K562 (cell line): ENCODE data around the gene SH3YL1. TPM values are rescaled to one million over a fixed set of nuclear protein-coding genes. Genes with fewer than 3 reads are reported as not detected.

Experiments
- ATAC-seq: fragments of 200-7000 bp; cut with Tn5 transposase; 3 replicates; pipeline ENCODE4 v1.9.1; 2020; ENCODE audit warnings: moderate library complexity
- BruUV-seq: library from RNA; stranded (reverse); fragments of 400-500 nt; replicated peaks from 2 replicates; lab custom pipeline; 2021; lab: Mats Ljungman, UMichigan
- CTCF ChIA-PET: fragments of 300-600 bp; formaldehyde crosslinking; extraction: SDS; loops from one replicate; lab custom pipeline; 2021; ENCODE audit warnings: low intra/inter-chr PET ratio; lab: Yijun Ruan, JAX
- POLR2A ChIA-PET: fragments of 300-600, 350-650 bp; sonication (Branson Sonifier 250); formaldehyde crosslinking; extraction: SDS; loops from one replicate; lab custom pipeline; 2021; ENCODE audit warnings: antibody characterized with exemption, inconsistent platforms; lab: Yijun Ruan, JAX
- DNase-seq, 4 experiments: peaks; one replicate each; pipeline versions ENCODE4 v3.0.0 to v3.0.0-alpha.2; 2011 to 2018; ENCODE audit warnings: low spot score in 3 of 4, mixed read lengths in 3 of 4; ENCODE audit errors: extremely low read depth in 1 of 4
- FAIRE-seq: peaks from 2 replicates; lab custom pipeline; 2011; peaks lifted over from hg19 to GRCh38; lab: Jason Lieb, UNC
- H2AFZ ChIP-seq: 2 replicates; pipeline ENCODE4 v1.6.0; 2011; ENCODE audit warnings: low read depth, low read length, control low read depth, inconsistent platforms
- H3K27ac ChIP-seq: fragments of 200-600 bp; 3 replicates; pipeline ENCODE4 v1.8.0; 2011; ENCODE audit warnings: low read depth, mild to moderate bottlenecking, control low read depth, inconsistent platforms, low read length, moderate library complexity, mixed read lengths; ENCODE audit errors: extremely low read depth
- H3K27me3 ChIP-seq, 2 experiments: fragments of 300-600 bp in 1 of 2; 2 replicates in 1 of 2; 3 replicates in 1 of 2; pipeline versions ENCODE4 v1.6.0 to v1.8.0; 2011; ENCODE audit warnings: inconsistent platforms in 2 of 2, low read length in 2 of 2, mild to moderate bottlenecking in 1 of 2, mixed read lengths in 1 of 2, moderate library complexity in 1 of 2; ENCODE audit not compliant: control insufficient read depth in 2 of 2, insufficient read depth in 2 of 2
- H3K36me3 ChIP-seq: fragments of 300-600 bp; 3 replicates; pipeline ENCODE4 v1.8.0; 2011; ENCODE audit warnings: mild to moderate bottlenecking, low read length, inconsistent platforms; ENCODE audit not compliant: control insufficient read depth, insufficient read depth
- H3K4me1 ChIP-seq, 2 experiments: fragments of 200-600 bp in 1 of 2; replicated peaks in 1 of 2; 2 replicates in 1 of 2; 3 replicates in 1 of 2; pipeline versions ENCODE4 v1.5.1 to v1.8.0; 2011; ENCODE audit warnings: inconsistent platforms in 2 of 2, low read length in 2 of 2, mild to moderate bottlenecking in 1 of 2, mixed read lengths in 1 of 2, moderate library complexity in 1 of 2; ENCODE audit not compliant: control insufficient read depth in 2 of 2, insufficient read depth in 2 of 2
- H3K4me2 ChIP-seq: 2 replicates; pipeline ENCODE4 v1.6.1; 2011; ENCODE audit warnings: low read length, control low read depth, inconsistent platforms, mixed read lengths; ENCODE audit not compliant: insufficient read depth
- H3K4me3 ChIP-seq: fragments of 200-600 bp; sonication (generic), shearing (Covaris generic); 2 replicates; pipeline ENCODE4 v1.5.1; 2016; ENCODE audit warnings: control low read depth, inconsistent platforms
- H3K79me2 ChIP-seq: fragments of 200-600 bp; 3 replicates; pipeline ENCODE4 v1.8.0; 2011; ENCODE audit warnings: low read length, inconsistent platforms; ENCODE audit not compliant: control insufficient read depth, insufficient read depth
- H3K9ac ChIP-seq, 2 experiments: 2 replicates each; pipeline versions ENCODE4 v1.6.0 to v1.6.1; 2011; ENCODE audit warnings: low read depth in 2 of 2, low read length in 2 of 2, control low read depth in 1 of 2, inconsistent platforms in 1 of 2, mild to moderate bottlenecking in 1 of 2, mixed read lengths in 1 of 2; ENCODE audit not compliant: insufficient read depth in 1 of 2
- H3K9me1 ChIP-seq: one replicate; pipeline ENCODE4 v1.6.0; 2011; ENCODE audit warnings: inconsistent platforms, mild to moderate bottlenecking, low read length, moderate library complexity; ENCODE audit not compliant: control insufficient read depth, insufficient read depth
- H3K9me3 ChIP-seq: replicated peaks from 2 replicates; pipeline ENCODE4 v1.5.1; 2011; ENCODE audit warnings: low read depth, low read length, inconsistent platforms; ENCODE audit not compliant: control insufficient read depth, insufficient read depth
- H4K20me1 ChIP-seq: replicated peaks from 2 replicates; pipeline ENCODE4 v1.6.1; 2011; ENCODE audit warnings: low read length, inconsistent platforms, mixed read lengths; ENCODE audit not compliant: control insufficient read depth, insufficient read depth
- ATF2 ChIP-seq: sonication (generic); formaldehyde crosslinking; IDR thresholded peaks from 2 replicates; pipeline ENCODE4 v1.8.1; 2022; ENCODE audit warnings: missing genetic modification reagents
- MAZ ChIP-seq, 2 experiments: fragments of 450-650 bp in 1 of 2; sonication (generic) in 1 of 2; formaldehyde crosslinking; IDR thresholded peaks in 1 of 2; conservative IDR thresholded peaks in 1 of 2; 2 replicates each; pipeline versions ENCODE4 v1.4.0 to v1.5.0; 2020; ENCODE audit warnings: mild to moderate bottlenecking in 1 of 2, missing genetic modification reagents in 1 of 2
- NELFE ChIP-seq: IDR thresholded peaks from 2 replicates; pipeline ENCODE4 v1.6.1; 2011; ENCODE audit warnings: mild to moderate bottlenecking; ENCODE audit not compliant: insufficient read depth, insufficient read length
- NFIX ChIP-seq: fragments of 250-450 bp; sonication (Bioruptor Pico); IDR thresholded peaks from 2 replicates; pipeline ENCODE4 v1.4.0; 2020; ENCODE audit warnings: low read depth, mild to moderate bottlenecking, moderate library complexity
- WGBS: fragments of 100-300 bp; shearing (Covaris generic); methylation state at CpG from one replicate; pipeline ENCODE4 v1.1.6; 2016; ENCODE audit warnings: low coverage, mixed read lengths; ENCODE audit not compliant: insufficient coverage; ENCODE audit errors: missing lambda C conversion rate; 5-methylcytosine and 5-hydroxymethylcytosine counted together
- in situ Hi-C: fragments of 300-500 bp; cut with MboI; formaldehyde crosslinking; loops from 4 replicates; pipeline ENCODE4 v1.15.0; 2018; ENCODE audit warnings: inconsistent platforms, mixed read lengths
- intact Hi-C: fragments of 100-400 bp; cut with micrococcal nuclease; formaldehyde crosslinking; loops from 2 replicates; pipeline ENCODE4 v1.14.2; 2022
- polyA plus RNA-seq, 8 experiments: library from polyadenylated mRNA; depleted of rRNA in 4 of 8; stranded (reverse) in 5 of 8; unstranded in 3 of 8; fragments of >200 nt; fragmentation: Nextera tagmentation in 2 of 8; fragmentation: Illumina TruSeq in 1 of 8; extraction: Ambion mirVana in 2 of 8; extraction: Trizol in 1 of 8; gene quantifications; 2 replicates each; pipeline versions ENCODE4 v1.2.1 to v1.2.3, GENCODE V29; 2011 to 2014; ENCODE audit warnings: inconsistent platforms in 1 of 8, missing spikeins in 1 of 8
- total RNA-seq, 7 experiments: library from RNA; depleted of rRNA in 6 of 7; stranded (reverse); fragments of >200 nt in 6 of 7; fragmentation: Illumina TruSeq in 2 of 7; extraction: Trizol in 2 of 7; gene quantifications; 2 replicates each; pipeline versions ENCODE4 v1.2.1 to v1.2.3, GENCODE V29; 2011 to 2021; ENCODE audit warnings: low replicate concordance in 1 of 7
- TF ChIP-seq, protein P1 (sequence below): sonication (generic); formaldehyde crosslinking; IDR thresholded peaks from 2 replicates; pipeline ENCODE4 v1.8.0; 2023; ENCODE audit warnings: mild to moderate bottlenecking, missing genetic modification reagents
- TF ChIP-seq, protein P2 (sequence below): sonication (generic); formaldehyde crosslinking; IDR thresholded peaks from 2 replicates; pipeline ENCODE4 v1.8.0; 2022; ENCODE audit warnings: missing genetic modification reagents, mild to moderate bottlenecking, moderate library complexity, borderline replicate concordance

Gene SH3YL1
- total and polyA plus RNA-seq, 9 of the 15 experiments (the other 6 are each of a cell fraction or from before 2014, with no cell fraction given), result 3.9 to 7.8 (median 5.3) TPM

DNA sequence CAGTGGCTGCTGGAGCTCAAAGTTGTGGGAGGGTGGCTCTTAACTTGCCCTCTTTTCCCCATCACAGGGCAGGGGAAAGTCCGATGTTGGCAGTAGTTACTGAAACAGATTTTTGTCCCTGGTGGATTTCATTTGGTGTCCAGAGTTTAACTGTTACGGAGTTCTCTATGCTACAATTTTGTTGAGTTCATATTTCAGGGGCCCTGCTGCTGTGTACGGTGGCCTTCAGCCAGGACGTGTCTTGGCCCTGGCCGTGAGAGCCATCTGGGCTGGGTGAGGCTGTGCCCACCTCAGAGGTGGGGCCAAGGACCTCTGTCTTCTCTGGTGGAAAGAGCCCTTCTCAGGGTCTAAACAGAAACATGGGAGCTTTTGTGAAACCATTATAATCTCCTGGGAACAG lies 67.4 kb downstream of the SH3YL1 start:
- FAIRE-seq (no peak), DNase-seq (no peak)
- no peak overlapping the region for H3K9ac ChIP-seq
- no peak overlapping the region for H3K4me3 ChIP-seq
- ChIA-PET CTCF (no interaction called here), POLR2A (no interaction called here)
- intact Hi-C loops, result no loop called here
- BruUV-seq, result no TSS peak
- in situ Hi-C loops, result no loop called here
- no peaks in the 10 kb centered on the region for H4K20me1 ChIP-seq
- 2% methylated on average over 5 of the region's 5 CpGs for WGBS
- H3K9me3 ChIP-seq, result no peaks in the 10 kb centered on the region
- H3K4me2 ChIP-seq, result no peak overlapping the region
- no peak overlapping the region for H2AFZ ChIP-seq
- no peak overlapping the region for H3K27ac ChIP-seq
- no peaks in the 10 kb centered on the region for H3K36me3 ChIP-seq
- peaks cover 4 to 16% of the 10 kb centered on the region in 2 experiments; a peak in 3 of 5 replicates for H3K27me3 ChIP-seq
- H3K9me1 ChIP-seq, result no peaks in the 10 kb centered on the region
- no peaks in the 10 kb centered on the region for H3K79me2 ChIP-seq
- TF ChIP-seq, protein P1, sequence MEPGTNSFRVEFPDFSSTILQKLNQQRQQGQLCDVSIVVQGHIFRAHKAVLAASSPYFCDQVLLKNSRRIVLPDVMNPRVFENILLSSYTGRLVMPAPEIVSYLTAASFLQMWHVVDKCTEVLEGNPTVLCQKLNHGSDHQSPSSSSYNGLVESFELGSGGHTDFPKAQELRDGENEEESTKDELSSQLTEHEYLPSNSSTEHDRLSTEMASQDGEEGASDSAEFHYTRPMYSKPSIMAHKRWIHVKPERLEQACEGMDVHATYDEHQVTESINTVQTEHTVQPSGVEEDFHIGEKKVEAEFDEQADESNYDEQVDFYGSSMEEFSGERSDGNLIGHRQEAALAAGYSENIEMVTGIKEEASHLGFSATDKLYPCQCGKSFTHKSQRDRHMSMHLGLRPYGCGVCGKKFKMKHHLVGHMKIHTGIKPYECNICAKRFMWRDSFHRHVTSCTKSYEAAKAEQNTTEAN (CRISPR knock-in tag), result no peak
- TF ChIP-seq NELFE (no peak), ATF2 (CRISPR knock-in tag) (no peak), NFIX (no peak), MAZ (CRISPR knock-in tag; conservative IDR thresholded peaks at IDR 0.05 in 1 of 2, IDR thresholded peaks at IDR 0.05 in 1 of 2) (no peak)
- TF ChIP-seq, protein P2, sequence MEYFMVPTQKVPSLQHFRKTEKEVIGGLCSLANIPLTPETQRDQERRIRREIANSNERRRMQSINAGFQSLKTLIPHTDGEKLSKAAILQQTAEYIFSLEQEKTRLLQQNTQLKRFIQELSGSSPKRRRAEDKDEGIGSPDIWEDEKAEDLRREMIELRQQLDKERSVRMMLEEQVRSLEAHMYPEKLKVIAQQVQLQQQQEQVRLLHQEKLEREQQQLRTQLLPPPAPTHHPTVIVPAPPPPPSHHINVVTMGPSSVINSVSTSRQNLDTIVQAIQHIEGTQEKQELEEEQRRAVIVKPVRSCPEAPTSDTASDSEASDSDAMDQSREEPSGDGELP, result no peak
- TF ChIP-seq, all 486 proteins: peak for 0
- no peak for ATAC-seq
- no peaks in the 10 kb centered on the region for H3K4me1 ChIP-seq
